Purkinje cell (primary cell): Measurements from ENCODE around the gene MYO19. TPM values are rescaled to one million over a fixed set of nuclear protein-coding genes. Genes with fewer than 3 reads are reported as not detected.

Experiments
- polyA plus RNA-seq: library from polyadenylated mRNA; unstranded; fragments of >200 nt; fragmentation: Nextera tagmentation; gene quantifications from 2 replicates; pipeline ENCODE4 v1.2.1, GENCODE V29; 2014

The MYO19 gene
- 6.0 and 6.4 TPM in 2 replicates for polyA plus RNA-seq

GRCh38 chr17:36534840-36535668, at the start of gene MYO19, which contains the start of gene PIGW:
Gene MYO19, minus strand, starts transcription at chr17:36534868. Its CDS starts 2,330 bp downstream, at chr17:36532538.
Gene PIGW, plus strand, starts transcription at chr17:36534987. Its CDS starts 2,115 bp downstream, at chr17:36537102.

GRCh38 chr17:36544307-36545076, 9.8 kb upstream of the MYO19 start, which contains the start of gene GGNBP2:
Gene GGNBP2, plus strand, starts transcription at chr17:36544919. Its CDS starts 806 bp downstream, at chr17:36545725.

DNA sequence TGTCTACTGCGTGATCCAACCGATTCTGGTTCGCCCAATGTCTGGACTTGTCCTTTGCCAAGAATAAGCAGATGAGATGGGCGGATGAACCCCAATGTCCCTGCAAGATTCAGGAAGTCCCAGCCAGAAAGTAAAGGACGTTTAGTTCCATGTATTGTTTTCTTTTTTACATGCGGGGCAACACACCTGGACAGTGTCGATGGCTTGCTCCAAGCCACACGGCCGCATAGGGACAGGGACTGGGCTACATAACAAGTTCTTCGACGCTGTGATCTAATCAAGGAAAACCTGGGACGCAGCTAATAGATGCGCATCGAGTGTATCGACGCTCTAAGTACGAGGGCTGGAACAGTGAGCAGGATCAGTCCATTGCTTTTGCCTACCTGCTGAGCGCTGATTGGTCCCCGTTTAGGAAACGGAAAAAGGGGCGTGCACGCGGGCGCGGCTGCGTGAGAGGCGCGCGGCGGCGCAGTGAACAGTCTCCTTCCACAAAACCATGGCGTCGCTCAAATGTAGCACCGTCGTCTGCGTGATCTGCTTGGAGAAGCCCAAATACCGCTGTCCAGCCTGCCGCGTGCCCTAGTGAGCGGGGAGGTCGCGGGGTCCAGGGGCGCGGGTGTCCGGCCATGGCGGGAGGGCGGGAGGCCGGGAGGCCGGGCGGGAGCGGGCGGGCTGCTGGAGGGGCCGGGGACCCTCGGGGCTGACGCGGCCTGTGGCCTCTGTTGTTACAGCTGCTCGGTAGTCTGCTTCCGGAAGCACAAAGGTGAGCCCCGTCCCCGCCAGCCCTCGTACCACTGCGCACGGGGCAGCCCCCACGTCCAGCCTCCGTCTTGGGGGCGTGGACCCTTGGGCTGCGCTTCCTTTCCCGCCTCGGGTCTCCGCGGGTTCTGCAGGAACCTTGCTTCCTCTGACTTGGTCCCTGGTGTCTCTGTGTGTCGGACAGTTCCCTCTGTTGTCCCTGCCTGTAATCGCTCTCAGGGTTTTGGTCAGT, 48.2 kb downstream of the MYO19 start, which contains the start of gene ZNHIT3:
Gene ZNHIT3 (plus strand): TSS at position 478 of the 991 bp plus-strand sequence. CDS start 19 bp downstream, at position 497.

Other genes with a start within 250 kb of the MYO19 start
- gene TBC1D3G, start 211.0 kb downstream of the MYO19 start, polyA plus RNA-seq: 0.18 TPM in 1 of 2 replicates, not detected in the other
- gene TBC1D3H, start 146.4 kb downstream of the MYO19 start, polyA plus RNA-seq: 0.18 TPM in 1 of 2 replicates, not detected in the other
- 211 and 219 TPM in 2 replicates for gene ZNHIT3, start 48.2 kb downstream of the MYO19 start, polyA plus RNA-seq
- gene PIGW, start 119 bp upstream of the MYO19 start, polyA plus RNA-seq: 2.1 and 3.3 TPM in 2 replicates
- gene GGNBP2, start 10.1 kb upstream of the MYO19 start, polyA plus RNA-seq: 38.2 and 58.1 TPM in 2 replicates
- 11.8 and 17.5 TPM in 2 replicates for gene DHRS11, start 57.0 kb upstream of the MYO19 start, polyA plus RNA-seq
- gene MRM1, start 66.7 kb upstream of the MYO19 start, polyA plus RNA-seq: 1.7 TPM in 1 of 2 replicates, not detected in the other